AG09309 (cell line): Measurements from ENCODE around the gene DCDC2.

Experiments used
- DNase-seq: peaks from one replicate; pipeline ENCODE4 v3.0.0-alpha.2; 2010; ENCODE audit warnings: low read depth
- H3K4me3 ChIP-seq: 2 replicates; pipeline ENCODE4 v1.5.1; 2011; ENCODE audit warnings: mild to moderate bottlenecking, low read depth, low read length, moderate library complexity; ENCODE audit not compliant: control insufficient read depth
- TF ChIP-seq, protein P1 (sequence below): IDR thresholded peaks from 2 replicates; pipeline ENCODE4 v1.5.1; 2011; ENCODE audit warnings: mild to moderate bottlenecking, low read depth, low read length, inconsistent platforms; ENCODE audit not compliant: insufficient read depth, control insufficient read depth; ENCODE audit errors: missing control alignments

The DCDC2 gene

DNA sequence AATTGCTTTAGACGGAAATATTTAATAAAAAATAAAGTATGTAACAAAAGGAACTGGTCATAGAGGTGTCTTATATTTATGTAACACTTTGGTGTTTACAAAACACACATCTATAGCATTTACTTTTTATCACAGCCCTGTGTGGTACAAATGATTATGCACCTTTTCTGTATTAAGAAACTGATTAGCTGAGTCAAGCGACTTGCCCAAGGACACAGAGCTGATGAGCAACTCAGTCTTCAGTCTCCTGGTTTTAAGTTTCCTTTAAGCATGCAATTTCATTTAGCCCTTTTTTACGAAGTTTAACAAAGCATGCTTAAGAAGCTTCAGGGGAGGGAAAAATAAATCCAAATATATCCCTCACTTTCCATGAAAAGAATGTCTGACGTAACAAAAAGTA, 2.5 kb downstream of the DCDC2 start:
- no peak overlapping the region for H3K4me3 ChIP-seq
- no peak for DNase-seq
- TF ChIP-seq, protein P1, sequence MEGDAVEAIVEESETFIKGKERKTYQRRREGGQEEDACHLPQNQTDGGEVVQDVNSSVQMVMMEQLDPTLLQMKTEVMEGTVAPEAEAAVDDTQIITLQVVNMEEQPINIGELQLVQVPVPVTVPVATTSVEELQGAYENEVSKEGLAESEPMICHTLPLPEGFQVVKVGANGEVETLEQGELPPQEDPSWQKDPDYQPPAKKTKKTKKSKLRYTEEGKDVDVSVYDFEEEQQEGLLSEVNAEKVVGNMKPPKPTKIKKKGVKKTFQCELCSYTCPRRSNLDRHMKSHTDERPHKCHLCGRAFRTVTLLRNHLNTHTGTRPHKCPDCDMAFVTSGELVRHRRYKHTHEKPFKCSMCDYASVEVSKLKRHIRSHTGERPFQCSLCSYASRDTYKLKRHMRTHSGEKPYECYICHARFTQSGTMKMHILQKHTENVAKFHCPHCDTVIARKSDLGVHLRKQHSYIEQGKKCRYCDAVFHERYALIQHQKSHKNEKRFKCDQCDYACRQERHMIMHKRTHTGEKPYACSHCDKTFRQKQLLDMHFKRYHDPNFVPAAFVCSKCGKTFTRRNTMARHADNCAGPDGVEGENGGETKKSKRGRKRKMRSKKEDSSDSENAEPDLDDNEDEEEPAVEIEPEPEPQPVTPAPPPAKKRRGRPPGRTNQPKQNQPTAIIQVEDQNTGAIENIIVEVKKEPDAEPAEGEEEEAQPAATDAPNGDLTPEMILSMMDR = no peak

GRCh38 chr6:24353861-24354260, 4.0 kb downstream of the DCDC2 start:
- TF ChIP-seq, protein P1 = no peak
- H3K4me3 ChIP-seq = no peak overlapping the region
- no peak for DNase-seq

DNA sequence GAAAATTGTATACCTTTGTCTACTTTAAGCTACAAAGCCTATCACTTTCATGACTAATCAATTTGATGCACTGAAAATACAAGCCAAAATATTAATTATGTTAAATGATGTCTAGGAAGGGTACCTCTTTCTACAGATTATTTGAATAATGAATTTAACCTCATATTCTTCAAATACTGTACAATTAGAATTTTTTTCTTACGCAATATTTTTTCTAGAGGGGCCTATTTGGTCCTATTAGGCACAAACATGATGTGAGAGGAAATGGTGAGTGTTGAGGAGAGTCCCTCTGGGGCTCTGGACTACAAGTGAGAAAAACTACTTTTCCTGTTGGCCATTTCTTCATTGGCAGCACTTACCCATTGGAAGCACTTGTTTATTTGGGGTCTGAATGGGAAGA, 5.4 kb downstream of the DCDC2 start:
- no peak for DNase-seq
- TF ChIP-seq, protein P1 = no peak
- no peak overlapping the region for H3K4me3 ChIP-seq

- DNase-seq = no peak
- H3K4me3 ChIP-seq = no peak overlapping the region
- TF ChIP-seq, protein P1 = no peak
These were observed 12.9 kb downstream of the DCDC2 start for GRCh38 chr6:24344976-24345375.

DNA sequence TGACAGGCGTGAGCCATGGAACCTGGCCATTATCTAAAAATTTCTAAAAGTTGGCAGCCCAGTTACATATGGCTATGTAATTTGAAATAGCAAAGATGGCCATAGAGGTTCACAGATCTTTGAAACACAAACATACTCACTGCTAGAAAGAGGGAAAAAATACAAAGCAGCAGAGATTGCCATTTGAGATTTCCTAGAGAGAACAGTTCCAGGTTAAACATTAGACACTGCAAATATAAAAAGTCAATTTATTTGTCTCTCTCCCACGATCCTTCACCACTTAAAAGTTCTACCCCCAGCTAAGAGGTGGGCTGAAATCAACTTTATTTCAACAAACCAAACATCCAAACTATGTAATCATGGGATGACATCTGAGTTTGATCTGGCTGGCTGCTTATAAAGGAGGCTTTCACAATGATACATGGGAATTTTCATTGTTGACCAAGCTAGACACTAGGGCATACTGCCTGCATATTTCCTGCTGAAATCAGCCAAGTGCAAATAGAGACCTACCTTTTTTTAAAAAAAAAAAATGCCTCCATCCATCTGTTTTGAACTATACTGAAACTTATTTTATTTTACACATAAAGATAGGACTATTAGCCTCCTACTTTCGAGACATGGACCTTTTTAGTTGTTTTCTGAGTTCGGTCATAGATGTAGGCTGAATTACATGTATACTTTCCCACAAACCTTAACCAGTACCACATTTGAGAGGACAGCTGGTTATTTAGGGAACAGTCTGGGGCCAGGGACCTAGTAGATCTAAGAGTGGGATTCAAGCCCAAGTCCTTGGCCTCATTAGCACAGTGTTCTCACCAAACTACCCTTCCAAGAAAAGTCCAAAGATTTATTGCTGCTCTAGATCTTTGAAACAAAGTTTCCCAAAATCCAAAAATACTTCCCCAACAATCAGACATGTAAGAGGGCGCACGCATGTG, 16.6 kb downstream of the DCDC2 start:
- TF ChIP-seq, protein P1 = no peak
- H3K4me3 ChIP-seq = no peak overlapping the region
- peak; percentile 20 for DNase-seq

- TF ChIP-seq, protein P1 = no peak
- DNase-seq = no peak
- H3K4me3 ChIP-seq = no peak overlapping the region
These were observed 17.9 kb downstream of the DCDC2 start for GRCh38 chr6:24339932-24340331.

DNA sequence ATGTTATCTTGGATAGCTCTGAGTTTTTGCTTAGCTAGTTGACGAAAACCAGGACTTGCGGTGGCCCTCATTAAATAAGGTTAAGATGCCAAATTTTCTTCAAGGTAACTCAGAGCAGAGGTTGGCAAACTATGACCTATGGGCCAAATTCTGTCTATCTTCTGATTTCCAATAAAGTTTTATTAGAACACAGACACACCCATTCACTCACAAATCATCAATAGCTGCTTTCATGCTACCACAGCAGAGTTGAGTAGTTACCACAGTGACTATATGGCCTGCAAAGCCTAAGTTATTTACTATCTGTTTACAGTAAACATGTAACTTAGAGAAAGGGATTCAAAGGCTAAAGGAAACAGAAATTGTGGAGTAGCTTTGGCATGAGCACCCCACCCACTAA, 23.6 kb downstream of the DCDC2 start:
- TF ChIP-seq, protein P1 = no peak
- no peak for DNase-seq
- H3K4me3 ChIP-seq = no peak overlapping the region
